22Rv1 (cell line): ENCODE data around the gene TMEM244.

ENCODE experiments used
- ZFX ChIP-seq: fragments of 450-650 bp; IDR thresholded peaks from 2 replicates; pipeline ENCODE4 v1.6.1; 2017; ENCODE audit warnings: antibody characterized with exemption, borderline replicate concordance
- TF ChIP-seq, protein P1 (sequence below): fragments of 450-650 bp; IDR thresholded peaks from 2 replicates; pipeline ENCODE4 v1.5.1; 2017; ENCODE audit warnings: mild to moderate bottlenecking

DNA sequence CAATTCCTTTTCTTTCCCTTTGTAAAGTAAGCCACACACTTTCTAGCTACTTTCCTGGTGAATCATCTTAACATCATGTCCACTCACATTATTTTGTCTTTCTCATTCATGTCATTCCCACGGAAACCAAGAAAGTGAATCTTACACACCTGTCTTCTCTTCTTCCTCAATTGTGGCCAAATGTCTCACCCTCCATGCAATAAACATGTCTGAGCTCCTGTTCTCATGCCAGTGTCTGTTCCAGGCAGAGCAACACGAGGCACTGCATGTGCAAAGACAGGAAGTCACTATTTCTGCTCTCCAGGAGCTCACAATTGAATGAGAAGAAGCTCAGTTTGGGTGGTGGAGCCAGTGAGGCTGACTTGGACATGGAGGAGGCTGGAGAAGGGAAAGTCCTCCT lies 29.0 kb upstream of the TMEM244 start:
- TF ChIP-seq, protein P1, sequence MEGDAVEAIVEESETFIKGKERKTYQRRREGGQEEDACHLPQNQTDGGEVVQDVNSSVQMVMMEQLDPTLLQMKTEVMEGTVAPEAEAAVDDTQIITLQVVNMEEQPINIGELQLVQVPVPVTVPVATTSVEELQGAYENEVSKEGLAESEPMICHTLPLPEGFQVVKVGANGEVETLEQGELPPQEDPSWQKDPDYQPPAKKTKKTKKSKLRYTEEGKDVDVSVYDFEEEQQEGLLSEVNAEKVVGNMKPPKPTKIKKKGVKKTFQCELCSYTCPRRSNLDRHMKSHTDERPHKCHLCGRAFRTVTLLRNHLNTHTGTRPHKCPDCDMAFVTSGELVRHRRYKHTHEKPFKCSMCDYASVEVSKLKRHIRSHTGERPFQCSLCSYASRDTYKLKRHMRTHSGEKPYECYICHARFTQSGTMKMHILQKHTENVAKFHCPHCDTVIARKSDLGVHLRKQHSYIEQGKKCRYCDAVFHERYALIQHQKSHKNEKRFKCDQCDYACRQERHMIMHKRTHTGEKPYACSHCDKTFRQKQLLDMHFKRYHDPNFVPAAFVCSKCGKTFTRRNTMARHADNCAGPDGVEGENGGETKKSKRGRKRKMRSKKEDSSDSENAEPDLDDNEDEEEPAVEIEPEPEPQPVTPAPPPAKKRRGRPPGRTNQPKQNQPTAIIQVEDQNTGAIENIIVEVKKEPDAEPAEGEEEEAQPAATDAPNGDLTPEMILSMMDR: no peak
- no peak for TF ChIP-seq ZFX
